ENCODE data around the gene HPCAL1. TPM values are rescaled to one million over a fixed set of nuclear protein-coding genes. Genes with fewer than 3 reads are reported as not detected.
A peak's percentile ranks its signal among the peaks of the same experiment; 100 is the strongest.
"Not testable (repeated sequence)": the region's sequence is repeated elsewhere in the genome, so short reads cannot be mapped to it uniquely, and the experiment has no call there.

The HPCAL1 gene
- total and polyA plus RNA-seq, 5 experiments from 2014 or later, result 71.5 to 122 (median 86.2) TPM

DNA sequence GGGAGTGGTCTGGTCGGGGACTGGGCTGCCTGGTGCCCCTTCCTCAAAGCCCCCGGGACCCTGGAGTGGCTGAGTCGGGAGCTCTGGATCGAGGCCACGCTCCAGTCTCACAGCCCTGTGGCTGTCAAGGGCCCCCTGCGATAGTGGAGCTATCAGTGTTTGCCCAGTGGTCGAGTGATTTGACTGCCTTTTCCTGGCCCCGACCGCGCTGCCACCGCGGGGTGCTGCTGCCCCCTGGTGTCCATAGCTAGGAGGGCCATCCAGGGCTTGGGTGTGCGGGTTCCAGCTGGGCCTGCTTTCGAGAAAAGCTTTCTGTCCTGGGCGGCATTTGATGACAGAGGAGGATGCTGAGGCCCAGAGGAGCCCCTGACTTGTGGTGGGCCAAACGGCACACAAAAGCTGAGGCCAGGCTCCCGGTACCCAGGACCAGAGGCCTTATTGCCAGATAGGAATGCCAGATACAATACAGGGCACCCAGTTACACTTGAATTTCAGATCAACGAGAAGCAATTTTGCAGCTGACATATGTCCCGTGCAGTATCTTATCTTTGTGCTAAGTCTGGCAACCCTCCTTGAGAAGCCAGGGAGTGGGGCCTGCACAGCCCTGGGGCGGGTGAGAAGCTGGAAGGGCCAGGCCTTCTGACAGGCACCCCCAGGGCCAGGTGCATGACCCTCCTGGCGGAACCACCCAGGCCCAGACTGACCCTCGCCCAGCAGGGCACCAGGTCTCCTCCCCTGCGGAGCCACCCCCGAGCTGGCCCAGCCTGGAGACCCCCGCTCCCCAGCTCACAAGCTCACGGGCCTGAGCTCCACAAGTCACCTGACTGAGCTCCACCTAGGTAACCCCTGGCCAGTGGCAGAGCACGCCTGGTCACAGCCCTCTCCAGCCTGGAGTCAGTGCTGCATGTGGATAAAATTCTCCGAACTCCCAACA is 132.4 kb downstream of the HPCAL1 start:
- Mint-ChIP-seq H3K4me1 (peaks cover 12 to 29% (median 16%) of the 10 kb centered on the region in 4 donors), H3K9me3 (no peaks in the 10 kb centered on the region), H3K27me3 (peaks cover 0 to 21% (median 3%) of the 10 kb centered on the region in 5 donors), H3K4me3 (peak overlapping the region in 5 of 10 donors; percentile 18 to 53 (median 48)), H3K27ac (peak overlapping the region in 2 of 10 donors; percentile 30 to 57), H3K36me3 (peaks cover 0 to 9% (median 6%) of the 10 kb centered on the region in 3 donors)
- peak; percentile 51 to 52 for ATAC-seq
- POLR2A ChIA-PET, result interaction anchor here (0.9 to 3.1 kb wide), 6 partner anchors 13 to 363 kb away, joined by 3 to 19 read pairs (median 4); partner anchors contain the start of gene ODC1
- peak; percentile 34 to 79 (median 70) for DNase-seq

DNA sequence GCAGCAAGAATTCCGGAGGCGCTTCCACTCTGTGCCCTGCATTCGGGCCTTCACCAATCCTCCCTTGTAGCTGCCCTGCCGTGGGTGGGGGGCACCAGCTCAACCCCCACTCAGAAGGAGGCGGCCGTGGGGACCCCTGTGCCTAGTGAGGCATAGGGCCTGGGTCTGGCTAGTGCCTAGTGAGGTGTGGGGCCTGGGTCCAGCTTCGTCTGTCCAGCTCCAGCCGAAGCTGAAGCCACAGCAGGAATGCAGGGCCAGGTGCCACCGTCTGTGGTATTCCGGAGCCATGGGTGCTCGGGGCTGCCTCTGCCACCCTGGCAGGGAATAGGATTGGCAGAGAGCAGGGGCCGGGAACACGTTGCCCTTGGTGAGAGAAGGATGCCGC is 133.1 kb downstream of the HPCAL1 start:
- no peak for ATAC-seq
- peaks cover 0 to 21% (median 3%) of the 10 kb centered on the region in 5 donors for H3K27me3 Mint-ChIP-seq
- DNase-seq, result peak in 1 of 10 donors; percentile 59
- no peaks in the 10 kb centered on the region for H3K9me3 Mint-ChIP-seq
- no peak overlapping the region for H3K4me3 Mint-ChIP-seq
- H3K36me3 Mint-ChIP-seq, result peaks cover 0 to 16% (median 7%) of the 10 kb centered on the region in 3 donors
- no peak overlapping the region for H3K27ac Mint-ChIP-seq
- POLR2A ChIA-PET, result interaction anchor here (1.3 to 2.3 kb wide), 4 partner anchors 12 to 363 kb away, joined by 3 to 16 read pairs (median 4); partner anchors contain the start of gene ODC1
- peaks cover 12 to 29% (median 16%) of the 10 kb centered on the region in 4 donors for H3K4me1 Mint-ChIP-seq

DNA sequence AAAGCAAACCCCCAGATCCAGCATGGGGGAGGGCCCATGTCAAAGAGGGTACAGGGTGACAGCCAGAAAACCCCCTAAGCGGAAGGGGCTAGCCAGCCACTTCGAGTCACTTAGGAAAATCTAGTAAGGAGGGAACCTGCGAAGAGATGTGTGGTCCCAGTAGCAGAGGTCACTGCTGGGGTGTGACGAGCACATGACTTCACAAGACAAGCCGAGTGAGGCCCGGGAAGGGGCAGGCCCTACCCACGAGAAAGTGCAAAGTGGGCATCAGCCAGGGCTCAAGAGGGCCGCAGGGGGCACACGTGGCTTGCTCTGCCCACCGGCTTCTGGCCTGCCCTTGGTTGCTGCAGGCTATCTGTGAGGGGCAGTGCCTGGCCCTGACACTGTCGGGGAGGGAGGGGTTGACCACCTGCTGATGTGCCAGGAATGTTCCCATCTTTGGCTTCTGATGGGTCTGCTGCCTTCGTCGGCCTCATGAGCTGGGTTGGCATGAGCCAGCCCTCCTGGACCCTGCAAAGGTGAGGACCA is 133.9 kb downstream of the HPCAL1 start:
- DNase-seq, result no peak
- no peak for ATAC-seq
- POLR2A ChIA-PET, result interaction anchor here (0.6 to 2.3 kb wide), 2 partner anchors 11 to 26 kb away, joined by 7 to 16 read pairs; partner anchors contain the start of gene ODC1

DNA sequence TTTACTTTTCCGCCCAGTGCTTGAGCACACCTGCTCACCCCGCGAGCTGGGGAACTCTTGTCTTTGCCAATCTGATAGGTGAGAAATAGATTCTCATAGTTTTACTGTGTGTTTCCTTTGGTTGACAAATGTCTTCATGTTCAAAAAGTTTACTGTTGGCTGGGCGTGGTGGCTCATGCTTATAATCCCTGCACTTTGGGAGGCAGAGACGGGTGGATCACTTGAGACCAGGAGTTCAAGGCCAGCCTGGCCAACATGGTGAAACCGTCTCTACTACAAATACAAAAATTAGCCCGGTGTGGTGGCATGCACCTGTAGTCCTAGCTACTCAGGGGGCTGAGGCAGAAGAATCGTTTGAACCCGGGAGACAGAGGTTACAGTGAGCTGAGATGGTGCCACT is 135.1 kb downstream of the HPCAL1 start:
- DNase-seq, result no peak
- Mint-ChIP-seq H3K27ac (no peak overlapping the region), H3K27me3 (peaks cover 0 to 10% (median 3%) of the 10 kb centered on the region in 5 donors), H3K4me3 (no peak overlapping the region), H3K9me3 (no peaks in the 10 kb centered on the region), H3K36me3 (peaks cover 10 to 36% (median 19%) of the 10 kb centered on the region in 3 donors), H3K4me1 (peaks cover 7 to 19% (median 9%) of the 10 kb centered on the region in 4 donors)
- POLR2A ChIA-PET, result no interaction called here
- ATAC-seq, result no peak

More for the DNA sequence above, 133.9 kb downstream of the HPCAL1 start:
- Mint-ChIP-seq H3K27ac (no peak overlapping the region), H3K4me1 (peaks cover 12 to 29% (median 14%) of the 10 kb centered on the region in 4 donors), H3K4me3 (no peak overlapping the region), H3K27me3 (peaks cover 0 to 21% (median 3%) of the 10 kb centered on the region in 5 donors), H3K36me3 (peaks cover 4 to 24% (median 11%) of the 10 kb centered on the region in 3 donors), H3K9me3 (no peaks in the 10 kb centered on the region)

DNA sequence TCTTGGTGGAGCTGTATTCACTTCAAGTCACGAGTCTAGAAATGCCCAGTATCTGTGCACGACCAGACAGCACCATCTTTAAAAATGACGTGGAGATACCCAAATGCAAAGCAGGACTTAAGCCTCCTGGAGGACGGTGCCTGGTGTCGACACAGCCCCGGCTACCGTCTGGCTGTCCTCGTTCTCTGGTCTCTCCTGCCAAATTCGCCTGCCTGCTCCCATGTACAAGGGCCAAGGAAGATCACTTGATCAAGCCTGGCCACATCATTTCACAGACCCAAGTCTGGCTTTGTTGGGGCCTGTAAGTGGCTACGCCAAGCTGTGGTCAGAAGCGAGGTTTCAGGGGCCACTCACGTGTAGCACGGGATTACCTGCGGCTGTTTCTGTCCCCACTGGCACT is 136.0 kb downstream of the HPCAL1 start:
- no peak for ATAC-seq
- no peak overlapping the region for H3K4me3 Mint-ChIP-seq
- H3K27ac Mint-ChIP-seq, result peak overlapping the region in 1 of 10 donors; percentile 27
- H3K4me1 Mint-ChIP-seq, result peaks cover 2 to 12% (median 4%) of the 10 kb centered on the region in 4 donors
- POLR2A ChIA-PET, result interaction anchor here (0.9 kb wide), 1 partner anchor 8 kb away, joined by 3 read pairs; no protein-coding TSS in a partner anchor
- no peaks in the 10 kb centered on the region for H3K9me3 Mint-ChIP-seq
- peaks cover 10 to 45% (median 26%) of the 10 kb centered on the region in 3 donors for H3K36me3 Mint-ChIP-seq
- H3K27me3 Mint-ChIP-seq, result peaks cover 0 to 1% (median 0%) of the 10 kb centered on the region in 5 donors
- no peak for DNase-seq

DNA sequence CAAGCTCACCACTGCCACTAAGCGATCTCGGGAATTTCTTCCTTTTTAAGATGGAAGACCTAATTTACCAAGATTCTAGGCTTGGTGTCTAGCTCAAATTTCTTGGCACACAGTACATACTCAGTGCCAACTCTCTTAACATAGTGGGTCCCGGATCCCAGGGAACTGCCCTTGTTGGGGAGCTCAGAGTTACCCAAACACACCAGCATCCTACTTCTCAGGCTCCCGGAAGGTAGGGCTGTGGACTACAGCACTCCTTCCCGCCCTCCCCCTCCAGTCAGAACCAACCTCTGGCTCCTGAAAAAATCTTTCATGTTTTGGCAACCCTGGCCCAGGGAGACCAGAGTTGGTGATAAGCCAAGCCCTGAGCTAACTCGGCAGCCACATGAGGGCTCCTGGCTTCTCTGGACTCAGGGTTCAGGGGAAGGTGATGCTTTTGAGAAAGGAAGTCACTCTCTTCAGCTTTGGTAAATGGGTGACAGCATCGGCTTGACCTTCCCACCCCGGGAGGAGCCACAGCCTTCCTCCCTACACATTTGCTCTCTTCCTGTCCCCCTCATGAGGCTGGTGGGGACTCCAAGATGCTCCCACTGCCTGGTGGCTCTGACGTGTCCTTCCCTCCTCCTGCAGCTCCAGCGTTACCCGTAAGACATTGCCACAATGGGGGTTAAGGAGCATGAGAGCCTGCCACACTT is 136.6 kb downstream of the HPCAL1 start:
- Mint-ChIP-seq H3K27me3 (no peaks in the 10 kb centered on the region), H3K4me1 (peaks cover 3 to 9% (median 5%) of the 10 kb centered on the region in 4 donors), H3K4me3 (no peak overlapping the region), H3K9me3 (no peaks in the 10 kb centered on the region), H3K36me3 (peaks cover 10 to 51% (median 26%) of the 10 kb centered on the region in 3 donors), H3K27ac (peak overlapping the region in 2 of 10 donors; percentile 50 to 54)
- POLR2A ChIA-PET, result interaction anchor here (0.9 to 1.0 kb wide), 2 partner anchors 8 to 9 kb away, joined by 3 read pairs; partner anchors contain the start of gene ODC1
- no peak for DNase-seq
- ATAC-seq, result peak; percentile 9 to 22

DNA sequence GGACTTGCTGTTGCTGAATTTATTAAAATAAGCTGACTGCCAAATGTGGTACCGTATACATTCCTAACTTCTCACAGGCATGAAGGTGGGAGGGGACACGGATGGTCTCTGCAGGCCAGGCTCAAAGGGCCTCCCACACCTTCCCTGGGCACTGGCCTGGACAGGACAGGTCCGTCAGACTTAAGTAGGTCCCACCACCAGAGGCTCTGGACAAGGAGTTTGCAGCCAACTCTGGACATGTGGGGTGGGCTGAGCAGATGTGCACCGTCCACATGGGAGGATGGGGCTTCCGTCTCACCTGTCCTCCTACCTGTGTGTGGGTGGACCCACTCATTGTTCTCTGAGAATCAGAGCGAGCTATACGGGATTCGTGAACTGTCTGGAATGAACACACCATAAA is 137.3 kb downstream of the HPCAL1 start:
- peak overlapping the region in 1 of 10 donors; percentile 54 for H3K27ac Mint-ChIP-seq
- POLR2A ChIA-PET, result interaction anchor here (1.0 kb wide), 1 partner anchor 8 kb away, joined by 3 read pairs; the partner anchor contains the start of gene ODC1
- H3K4me3 Mint-ChIP-seq, result no peak overlapping the region

DNA sequence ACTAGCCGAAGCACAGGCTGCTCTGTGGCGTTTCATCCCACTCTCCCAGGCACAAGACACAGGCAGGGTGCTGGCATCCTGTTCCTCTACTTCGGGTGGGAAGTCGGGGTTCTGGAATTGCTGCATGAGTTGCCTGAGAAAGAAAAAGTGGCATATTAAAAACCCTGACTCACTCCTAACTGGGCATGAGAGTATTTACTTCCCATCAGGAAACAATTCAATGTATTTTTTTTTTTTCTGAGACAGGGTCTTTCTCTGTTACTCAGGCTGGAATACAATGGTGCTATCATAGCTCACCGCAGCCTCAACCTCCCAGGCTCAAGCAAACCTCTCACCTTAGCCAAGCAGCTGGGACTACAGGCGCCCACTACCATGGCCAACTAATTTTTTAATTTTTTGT is 138.0 kb downstream of the HPCAL1 start:
- H3K27me3 Mint-ChIP-seq, result no peaks in the 10 kb centered on the region
- DNase-seq (no peak), ATAC-seq (no peak)
- peak overlapping the region in 1 of 10 donors; percentile 54 for H3K4me3 Mint-ChIP-seq
- H3K9me3 Mint-ChIP-seq, result no peaks in the 10 kb centered on the region
- H3K27ac Mint-ChIP-seq, result no peak overlapping the region
- peaks cover 10 to 61% (median 31%) of the 10 kb centered on the region in 3 donors for H3K36me3 Mint-ChIP-seq
- peaks cover 6 to 15% (median 9%) of the 10 kb centered on the region in 4 donors for H3K4me1 Mint-ChIP-seq
- POLR2A ChIA-PET, result no interaction called here

More for the DNA sequence above, 137.3 kb downstream of the HPCAL1 start:
- Mint-ChIP-seq H3K36me3 (peaks cover 10 to 58% (median 31%) of the 10 kb centered on the region in 3 donors), H3K4me1 (peaks cover 7 to 9% (median 8%) of the 10 kb centered on the region in 4 donors), H3K9me3 (no peaks in the 10 kb centered on the region), H3K27me3 (no peaks in the 10 kb centered on the region)
- DNase-seq, result no peak
- no peak for ATAC-seq

DNA sequence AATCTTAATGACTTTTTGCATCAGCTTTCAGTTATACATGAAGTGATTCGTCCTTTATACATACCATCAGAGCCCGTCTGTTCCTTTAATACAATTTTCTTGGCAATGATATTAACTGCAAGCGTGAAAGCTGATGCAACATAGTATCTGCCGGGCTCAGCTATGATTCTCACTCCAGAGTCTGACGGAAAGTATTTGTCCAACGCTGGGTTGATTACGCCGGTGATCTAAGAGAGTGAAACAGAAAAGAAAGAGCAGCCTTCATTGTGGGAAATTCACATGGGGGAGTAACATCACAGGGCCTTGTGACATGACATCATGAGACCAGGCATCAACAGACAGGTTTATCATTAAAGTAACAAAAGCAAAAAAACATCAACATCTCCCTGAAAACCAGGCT is 139.2 kb downstream of the HPCAL1 start:
- no peak overlapping the region for H3K4me3 Mint-ChIP-seq
- peaks cover 6 to 24% (median 12%) of the 10 kb centered on the region in 4 donors for H3K4me1 Mint-ChIP-seq
- POLR2A ChIA-PET, result no interaction called here
- H3K27me3 Mint-ChIP-seq, result no peaks in the 10 kb centered on the region
- DNase-seq (no peak), ATAC-seq (no peak)
- no peaks in the 10 kb centered on the region for H3K9me3 Mint-ChIP-seq
- H3K27ac Mint-ChIP-seq, result peak overlapping the region in 1 of 10 donors; percentile 44
- peaks cover 10 to 61% (median 31%) of the 10 kb centered on the region in 3 donors for H3K36me3 Mint-ChIP-seq

DNA sequence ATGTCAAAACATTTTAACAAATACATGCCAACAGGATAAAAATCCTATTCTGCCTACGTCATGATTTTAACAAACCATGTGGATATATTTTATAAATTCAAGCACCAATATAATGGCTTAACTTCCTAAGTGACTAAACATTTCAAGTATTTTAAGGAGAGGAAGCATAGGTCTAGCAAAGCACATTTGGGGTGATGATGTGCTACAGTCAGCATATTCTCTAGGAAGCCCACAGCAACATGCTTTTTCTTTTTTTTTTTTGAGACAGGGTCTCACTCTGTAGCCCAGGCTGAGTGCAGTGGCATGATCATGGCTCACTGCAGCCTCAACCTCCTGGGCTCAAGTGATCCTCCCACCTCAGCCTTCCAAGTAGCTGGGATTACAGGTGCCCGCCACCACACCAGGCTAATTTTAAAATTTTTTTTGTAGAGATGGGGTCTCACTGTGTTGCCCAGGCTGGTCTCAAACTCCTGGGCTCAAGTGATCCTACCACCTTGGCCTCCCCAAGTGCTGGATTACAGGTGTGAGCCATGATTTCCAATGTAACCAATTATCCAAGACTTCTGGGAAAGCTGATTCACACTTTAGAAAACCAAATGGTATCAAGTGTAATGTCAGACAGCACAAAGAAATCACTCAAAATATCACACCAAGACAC is 139.9 kb downstream of the HPCAL1 start:
- POLR2A ChIA-PET, H3K27ac Mint-ChIP-seq, H3K27me3 Mint-ChIP-seq, ATAC-seq, H3K9me3 Mint-ChIP-seq, DNase-seq, H3K4me3 Mint-ChIP-seq: not testable (repeated sequence)
- peaks cover 10 to 61% (median 31%) of the 10 kb centered on the region in 3 donors for H3K36me3 Mint-ChIP-seq
- peaks cover 11 to 29% (median 18%) of the 10 kb centered on the region in 4 donors for H3K4me1 Mint-ChIP-seq

DNA sequence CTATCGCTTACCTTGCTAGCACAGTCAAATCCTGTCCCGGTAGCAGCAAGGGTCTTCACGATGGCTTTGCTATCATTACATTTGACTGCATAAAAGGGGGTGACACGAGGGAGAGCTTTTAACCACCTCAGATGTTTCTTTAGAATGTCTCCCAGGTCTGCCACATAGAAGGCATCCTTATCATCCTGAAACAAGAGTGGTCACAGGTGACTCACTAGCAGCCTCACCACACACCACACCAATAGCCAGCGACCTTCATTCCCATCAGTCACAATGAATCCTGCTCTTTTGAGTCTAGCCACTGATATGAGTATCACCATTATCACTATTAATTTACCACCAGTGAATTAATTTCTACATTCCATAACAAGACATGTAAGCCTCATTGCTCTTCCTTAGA is 141.8 kb downstream of the HPCAL1 start:
- H3K4me3 Mint-ChIP-seq, result no peak overlapping the region
- peaks cover 10 to 58% (median 31%) of the 10 kb centered on the region in 3 donors for H3K36me3 Mint-ChIP-seq
- peaks cover 13 to 34% (median 23%) of the 10 kb centered on the region in 4 donors for H3K4me1 Mint-ChIP-seq
- DNase-seq (no peak), ATAC-seq (no peak)
- H3K27me3 Mint-ChIP-seq, result no peaks in the 10 kb centered on the region
- no peaks in the 10 kb centered on the region for H3K9me3 Mint-ChIP-seq
- POLR2A ChIA-PET, result no interaction called here
- peak overlapping the region in 4 of 10 donors; percentile 9 to 52 (median 23) for H3K27ac Mint-ChIP-seq
